ENCODE measurements around the gene TBCK.

GRCh38 chr4:106056914-106057313 lies 259.1 kb downstream of the TBCK start:
- TF ChIP-seq POLR2AphosphoS5 (IDR thresholded peaks at IDR 0.05; ENCODE audit: low read depth, low read length) (no peak), USF1 (IDR thresholded peaks at IDR 0.05; ENCODE audit: borderline replicate concordance, low read depth) (no peak), ZBTB33 (IDR thresholded peaks at IDR 0.05; ENCODE audit: borderline replicate concordance, low read depth) (no peak), NRF1 (IDR thresholded peaks at IDR 0.05; ENCODE audit: low read depth, low read length) (no peak), CTCF (IDR thresholded peaks at IDR 0.05) (no peak), EZH2phosphoT487 (IDR thresholded peaks at IDR 0.05; ENCODE audit: borderline replicate concordance, low read depth) (no peak), MAX (IDR thresholded peaks at IDR 0.05; ENCODE audit: low read depth) (no peak), GABPA (IDR thresholded peaks at IDR 0.05; ENCODE audit: low read depth) (no peak), MXI1 (IDR thresholded peaks at IDR 0.05; ENCODE audit: low read depth, low read length) (no peak), SMC3 (IDR thresholded peaks at IDR 0.05; ENCODE audit: low read depth, low read length) (no peak)

Data from SK-N-SH (cell line).